HepG2 (cell line): ENCODE data around the gene SPARC. TPM values are rescaled to one million over a fixed set of nuclear protein-coding genes. Genes with fewer than 3 reads are reported as not detected.

ENCODE experiments used
- CERS6 ChIP-seq: sonication (generic); formaldehyde crosslinking; IDR thresholded peaks from 2 replicates; pipeline ENCODE4 v1.5.0; 2020; ENCODE audit warnings: missing genetic modification reagents
- GLMP ChIP-seq: sonication (generic); formaldehyde crosslinking; IDR thresholded peaks from 2 replicates; pipeline ENCODE4 v1.9.0; 2021; ENCODE audit warnings: missing genetic modification reagents, mild to moderate bottlenecking, borderline replicate concordance
- JDP2 ChIP-seq: sonication (generic); formaldehyde crosslinking; IDR thresholded peaks from 2 replicates; pipeline ENCODE4 v1.8.1; 2022; ENCODE audit warnings: missing genetic modification reagents, borderline replicate concordance
- MAX ChIP-seq: IDR thresholded peaks from 2 replicates; pipeline ENCODE4 v1.6.1; 2012; ENCODE audit warnings: inconsistent platforms
- MBNL3 ChIP-seq: fragments of 250-450 bp; sonication (Bioruptor Pico); conservative IDR thresholded peaks from 2 replicates; pipeline ENCODE4 v1.8.0; 2022; ENCODE audit warnings: mild to moderate bottlenecking, inconsistent platforms
- NR2F6 ChIP-seq, 2 experiments: IDR thresholded peaks; 2 replicates each; pipeline ENCODE4 v1.6.1; 2016; ENCODE audit warnings: antibody characterized with exemption in 1 of 2, mild to moderate bottlenecking in 1 of 2
- PRDM4 ChIP-seq: sonication (generic); formaldehyde crosslinking; IDR thresholded peaks from 2 replicates; pipeline ENCODE4 v1.9.0; 2021; ENCODE audit warnings: missing genetic modification reagents, borderline replicate concordance
- PTBP1 ChIP-seq: fragments of 200-400 bp; formaldehyde crosslinking; IDR thresholded peaks from 2 replicates; pipeline ENCODE4 v1.6.1; 2018; ENCODE audit warnings: low read length, low read depth; ENCODE audit not compliant: poor library complexity, severe bottlenecking
- SALL1 ChIP-seq: sonication (generic); formaldehyde crosslinking; IDR thresholded peaks from 2 replicates; pipeline ENCODE4 v1.8.0; 2022; ENCODE audit warnings: mild to moderate bottlenecking, missing genetic modification reagents
- TRIM24 ChIP-seq: sonication (generic); formaldehyde crosslinking; IDR thresholded peaks from 2 replicates; pipeline ENCODE4 v1.8.0; 2022; ENCODE audit warnings: mild to moderate bottlenecking, missing genetic modification reagents
- U2AF1 ChIP-seq: fragments of 200-400 bp; formaldehyde crosslinking; optimal IDR thresholded peaks from 2 replicates; pipeline ENCODE3; 2017; ENCODE audit warnings: mild to moderate bottlenecking, low read depth, low read length
- ZFP36L2 ChIP-seq: sonication (generic); formaldehyde crosslinking; IDR thresholded peaks from 2 replicates; pipeline ENCODE4 v1.4.0; 2020; ENCODE audit warnings: missing genetic modification reagents
- ZNF138 ChIP-seq: sonication (generic); formaldehyde crosslinking; IDR thresholded peaks from 2 replicates; pipeline ENCODE4 v1.5.0; 2020; ENCODE audit warnings: mild to moderate bottlenecking, low read depth, missing genetic modification reagents
- ZNF235 ChIP-seq: sonication (generic); formaldehyde crosslinking; IDR thresholded peaks from 2 replicates; pipeline ENCODE4 v1.8.1; 2023; ENCODE audit warnings: mild to moderate bottlenecking, missing genetic modification reagents, borderline replicate concordance
- ZNF317 ChIP-seq: sonication (generic); formaldehyde crosslinking; IDR thresholded peaks from 2 replicates; pipeline ENCODE4 v1.5.0; 2020; ENCODE audit warnings: mild to moderate bottlenecking, missing genetic modification reagents
- ZNF496 ChIP-seq: sonication (generic); formaldehyde crosslinking; IDR thresholded peaks from 2 replicates; pipeline ENCODE4 v1.8.1; 2023; ENCODE audit warnings: mild to moderate bottlenecking, moderate library complexity, missing genetic modification reagents; ENCODE audit not compliant: insufficient replicate concordance
- ZNF547 ChIP-seq: sonication (generic); formaldehyde crosslinking; IDR thresholded peaks from 2 replicates; pipeline ENCODE4 v1.5.1; 2020; ENCODE audit warnings: mild to moderate bottlenecking, missing genetic modification reagents
- ZNF773 ChIP-seq: sonication (generic); formaldehyde crosslinking; IDR thresholded peaks from 2 replicates; pipeline ENCODE4 v1.4.0; 2020; ENCODE audit warnings: missing genetic modification reagents, borderline replicate concordance
- ZXDC ChIP-seq: sonication (generic); formaldehyde crosslinking; IDR thresholded peaks from 2 replicates; pipeline ENCODE4 v1.5.0; 2020; ENCODE audit warnings: mild to moderate bottlenecking, missing genetic modification reagents
- polyA plus RNA-seq, 8 experiments: library from polyadenylated mRNA; depleted of rRNA in 3 of 8; stranded (reverse) in 7 of 8; unstranded in 1 of 8; fragments of >200 nt; fragmentation: Illumina TruSeq in 4 of 8; extraction: Trizol in 4 of 8; gene quantifications; 2 replicates each; pipeline versions ENCODE4 v1.2.1 to v1.2.3, GENCODE V29; 2011 to 2016; ENCODE audit warnings: low read depth in 4 of 8, missing spikeins in 1 of 8, mixed read lengths in 1 of 8; ENCODE audit not compliant: insufficient read depth in 1 of 8
- total RNA-seq, 5 experiments: library from RNA; depleted of rRNA; stranded (reverse); fragments of >200 nt; fragmentation: Illumina TruSeq; extraction: Trizol; gene quantifications; 2 replicates each; pipeline ENCODE4 v1.2.3, GENCODE V29; 2016; ENCODE audit warnings: low read depth in 1 of 5

SPARC gene
- total and polyA plus RNA-seq, 2 of the 13 experiments (the other 11 are each of a cell fraction or from before 2014, with no cell fraction given), result 76.7 to 192 TPM

GRCh38 chr5:151694035-151694485, 7.3 kb upstream of the SPARC start (continued):
- TF ChIP-seq MBNL3 (CRISPR knock-in tag), result no peak
- no peak for TF ChIP-seq JDP2 (CRISPR knock-in tag)
- no peak for TF ChIP-seq PTBP1
- TF ChIP-seq ZNF547 (CRISPR knock-in tag), result no peak
- no peak for TF ChIP-seq ZNF773
- TF ChIP-seq ZNF235 (CRISPR knock-in tag), result no peak
- no peak for TF ChIP-seq ZXDC (CRISPR knock-in tag)
- no peak for TF ChIP-seq ZNF138 (CRISPR knock-in tag)
- TF ChIP-seq ZFP36L2 (CRISPR knock-in tag), result no peak
- no peak for TF ChIP-seq U2AF1
- no peak for TF ChIP-seq GLMP
- TF ChIP-seq TRIM24 (CRISPR knock-in tag), result no peak
- peak; percentile 57; the same call in 1 of the 2 replicates for TF ChIP-seq NR2F6 (IDR thresholded peaks at IDR 0.05)
- TF ChIP-seq NR2F6 (CRISPR knock-in tag; IDR thresholded peaks at IDR 0.05), result peak; percentile 64
- TF ChIP-seq MAX, result no peak
- TF ChIP-seq SALL1, result peak; percentile 74
- TF ChIP-seq PRDM4 (CRISPR knock-in tag), result no peak
- TF ChIP-seq ZNF317 (CRISPR knock-in tag), result no peak
- no peak for TF ChIP-seq CERS6 (CRISPR knock-in tag)
- no peak for TF ChIP-seq ZNF496 (CRISPR knock-in tag)
